ENCODE results near the gene PAFAH2.

DNA sequence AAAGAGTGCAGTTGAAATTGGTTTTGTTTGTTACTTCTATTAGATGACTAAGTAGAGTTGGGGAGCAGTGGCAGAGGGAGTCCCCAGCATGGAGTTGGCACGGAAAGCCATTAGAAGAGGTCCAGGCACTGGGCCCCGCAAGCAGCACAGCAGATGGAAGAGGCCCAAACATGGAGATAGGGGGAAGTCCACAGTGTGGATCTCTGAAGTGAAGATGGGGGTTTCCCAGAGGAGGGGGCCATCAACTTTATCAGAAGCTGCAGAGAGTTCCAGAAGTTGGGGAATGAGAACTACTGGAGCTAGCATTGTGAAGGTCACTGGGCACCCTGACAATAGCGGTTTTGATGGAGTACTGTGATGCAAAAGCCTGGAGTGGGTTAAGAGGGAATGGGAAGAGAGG is 30.6 kb downstream of the PAFAH2 start:
- TF ChIP-seq, protein P1, sequence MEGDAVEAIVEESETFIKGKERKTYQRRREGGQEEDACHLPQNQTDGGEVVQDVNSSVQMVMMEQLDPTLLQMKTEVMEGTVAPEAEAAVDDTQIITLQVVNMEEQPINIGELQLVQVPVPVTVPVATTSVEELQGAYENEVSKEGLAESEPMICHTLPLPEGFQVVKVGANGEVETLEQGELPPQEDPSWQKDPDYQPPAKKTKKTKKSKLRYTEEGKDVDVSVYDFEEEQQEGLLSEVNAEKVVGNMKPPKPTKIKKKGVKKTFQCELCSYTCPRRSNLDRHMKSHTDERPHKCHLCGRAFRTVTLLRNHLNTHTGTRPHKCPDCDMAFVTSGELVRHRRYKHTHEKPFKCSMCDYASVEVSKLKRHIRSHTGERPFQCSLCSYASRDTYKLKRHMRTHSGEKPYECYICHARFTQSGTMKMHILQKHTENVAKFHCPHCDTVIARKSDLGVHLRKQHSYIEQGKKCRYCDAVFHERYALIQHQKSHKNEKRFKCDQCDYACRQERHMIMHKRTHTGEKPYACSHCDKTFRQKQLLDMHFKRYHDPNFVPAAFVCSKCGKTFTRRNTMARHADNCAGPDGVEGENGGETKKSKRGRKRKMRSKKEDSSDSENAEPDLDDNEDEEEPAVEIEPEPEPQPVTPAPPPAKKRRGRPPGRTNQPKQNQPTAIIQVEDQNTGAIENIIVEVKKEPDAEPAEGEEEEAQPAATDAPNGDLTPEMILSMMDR (IDR thresholded peaks at IDR 0.05) = no peak
- no peak for TF ChIP-seq POLR2A (IDR thresholded peaks at IDR 0.05)

Data from heart left ventricle (tissue), 13 donors.